ENCODE data around the gene ARHGAP26. TPM values are rescaled to one million over a fixed set of nuclear protein-coding genes. Genes with fewer than 3 reads are reported as not detected.
"Not testable (repeated sequence)": the region's sequence is repeated elsewhere in the genome, so short reads cannot be mapped to it uniquely, and the experiment has no call there.

Gene ARHGAP26
- total RNA-seq, 1 donor = 1.7 TPM

DNA sequence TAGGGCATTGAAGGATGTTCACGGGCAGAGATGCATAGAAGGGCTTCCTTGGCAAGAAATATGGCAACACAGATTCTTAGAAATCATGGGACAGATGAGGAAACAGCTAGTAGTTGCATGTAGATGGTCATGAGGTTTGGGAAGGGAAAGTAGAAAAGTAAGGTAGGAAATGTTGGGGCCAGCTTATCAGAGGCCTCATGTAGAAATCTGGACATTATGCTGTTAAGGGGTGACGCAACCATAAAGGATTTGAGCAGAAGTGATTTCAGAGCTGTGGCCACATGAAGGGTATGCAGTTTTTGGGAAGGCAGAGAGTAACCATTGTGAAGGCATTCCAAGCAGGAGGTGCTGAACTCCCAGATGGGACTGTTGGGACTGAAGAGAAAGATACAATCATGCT is 224.0 kb downstream of the ARHGAP26 start:
- DNase-seq (ENCODE audit: low read depth) = no peak
- TF ChIP-seq, protein P1, sequence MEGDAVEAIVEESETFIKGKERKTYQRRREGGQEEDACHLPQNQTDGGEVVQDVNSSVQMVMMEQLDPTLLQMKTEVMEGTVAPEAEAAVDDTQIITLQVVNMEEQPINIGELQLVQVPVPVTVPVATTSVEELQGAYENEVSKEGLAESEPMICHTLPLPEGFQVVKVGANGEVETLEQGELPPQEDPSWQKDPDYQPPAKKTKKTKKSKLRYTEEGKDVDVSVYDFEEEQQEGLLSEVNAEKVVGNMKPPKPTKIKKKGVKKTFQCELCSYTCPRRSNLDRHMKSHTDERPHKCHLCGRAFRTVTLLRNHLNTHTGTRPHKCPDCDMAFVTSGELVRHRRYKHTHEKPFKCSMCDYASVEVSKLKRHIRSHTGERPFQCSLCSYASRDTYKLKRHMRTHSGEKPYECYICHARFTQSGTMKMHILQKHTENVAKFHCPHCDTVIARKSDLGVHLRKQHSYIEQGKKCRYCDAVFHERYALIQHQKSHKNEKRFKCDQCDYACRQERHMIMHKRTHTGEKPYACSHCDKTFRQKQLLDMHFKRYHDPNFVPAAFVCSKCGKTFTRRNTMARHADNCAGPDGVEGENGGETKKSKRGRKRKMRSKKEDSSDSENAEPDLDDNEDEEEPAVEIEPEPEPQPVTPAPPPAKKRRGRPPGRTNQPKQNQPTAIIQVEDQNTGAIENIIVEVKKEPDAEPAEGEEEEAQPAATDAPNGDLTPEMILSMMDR (IDR thresholded peaks at IDR 0.05; ENCODE audit: insufficient read depth, low read depth, low read length) = no peak
- no peak overlapping the region for H3K4me3 ChIP-seq (ENCODE audit: low read depth, low read length)

DNA sequence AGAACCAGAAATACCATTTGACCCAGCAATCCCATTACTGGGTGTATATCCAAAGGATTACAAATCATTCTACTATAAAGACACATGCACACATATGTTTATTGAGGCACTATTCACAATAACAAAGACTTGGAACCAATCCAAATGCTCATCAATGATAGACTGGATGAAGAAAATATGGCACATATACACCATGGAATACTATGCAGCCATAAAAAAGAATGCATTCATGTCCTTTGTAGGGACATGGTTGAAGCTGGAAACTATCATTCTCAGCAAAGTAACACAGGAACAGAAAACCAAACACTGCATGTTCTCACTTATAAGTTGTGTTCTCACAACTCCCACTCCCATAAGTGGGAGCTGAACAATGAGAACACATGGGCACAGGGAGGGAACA is 225.4 kb downstream of the ARHGAP26 start:
- not testable (repeated sequence) for DNase-seq (ENCODE audit: low read depth); H3K4me3 ChIP-seq (ENCODE audit: low read depth, low read length)

DNA sequence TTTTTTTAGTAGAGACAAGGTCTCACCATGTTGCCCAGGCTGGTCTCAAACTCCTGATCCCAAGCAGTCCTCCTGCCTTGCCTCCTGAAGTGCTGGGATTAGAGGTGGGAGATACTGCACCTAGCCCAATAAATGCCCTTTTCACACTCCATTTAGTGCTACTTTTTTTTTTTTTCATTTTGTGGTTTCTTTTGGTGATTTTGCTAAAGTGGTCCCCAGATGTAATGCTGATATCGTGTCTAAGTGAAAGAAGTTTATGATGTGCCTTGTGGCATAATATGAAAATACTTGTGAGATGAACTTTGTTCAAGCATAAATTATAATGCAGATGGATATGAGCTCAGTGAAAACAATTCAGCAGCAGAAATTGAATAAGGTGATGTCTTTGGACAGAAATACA is 227.4 kb downstream of the ARHGAP26 start:
- no peak overlapping the region for H3K4me3 ChIP-seq (ENCODE audit: low read depth, low read length)
- TF ChIP-seq, protein P1 (IDR thresholded peaks at IDR 0.05; ENCODE audit: insufficient read depth, low read depth, low read length) = no peak
- DNase-seq (ENCODE audit: low read depth) = no peak

DNA sequence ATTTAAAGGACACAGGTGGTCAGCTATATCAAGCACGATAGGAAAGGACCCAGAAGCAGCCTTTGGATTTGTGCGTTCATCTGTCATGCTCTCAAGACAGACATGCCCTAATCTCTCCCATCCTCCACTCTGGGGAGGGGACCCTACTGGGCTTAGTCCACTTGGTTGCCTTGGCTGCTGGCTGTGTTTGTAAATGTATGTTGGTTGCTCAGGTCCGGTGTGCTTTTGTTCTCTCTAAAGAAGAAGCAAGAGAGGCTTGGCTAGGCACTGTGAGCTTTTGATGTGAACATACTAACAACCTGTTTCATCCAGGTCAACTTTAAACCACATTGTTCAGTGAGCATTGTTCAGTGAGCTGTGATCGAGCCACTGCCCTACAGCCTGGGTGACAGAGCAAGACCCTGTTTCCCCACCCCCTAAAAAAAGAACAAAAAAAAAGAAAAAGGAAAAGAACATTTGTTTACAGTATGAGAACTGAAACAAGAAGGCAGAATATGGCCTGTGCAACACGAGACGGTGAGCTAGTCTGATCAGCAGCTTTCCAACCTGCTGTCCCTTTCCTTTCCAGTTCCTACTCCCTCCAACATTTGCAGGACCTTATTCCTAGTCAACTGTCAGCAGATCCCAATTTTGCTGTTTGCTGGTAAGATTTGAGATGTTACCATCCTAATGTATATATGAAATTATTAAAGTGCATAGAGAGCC is 228.3 kb downstream of the ARHGAP26 start:
- no peak overlapping the region for H3K4me3 ChIP-seq (ENCODE audit: low read depth, low read length)
- TF ChIP-seq, protein P1 (IDR thresholded peaks at IDR 0.05; ENCODE audit: insufficient read depth, low read depth, low read length) = no peak
- no peak for DNase-seq (ENCODE audit: low read depth)

DNA sequence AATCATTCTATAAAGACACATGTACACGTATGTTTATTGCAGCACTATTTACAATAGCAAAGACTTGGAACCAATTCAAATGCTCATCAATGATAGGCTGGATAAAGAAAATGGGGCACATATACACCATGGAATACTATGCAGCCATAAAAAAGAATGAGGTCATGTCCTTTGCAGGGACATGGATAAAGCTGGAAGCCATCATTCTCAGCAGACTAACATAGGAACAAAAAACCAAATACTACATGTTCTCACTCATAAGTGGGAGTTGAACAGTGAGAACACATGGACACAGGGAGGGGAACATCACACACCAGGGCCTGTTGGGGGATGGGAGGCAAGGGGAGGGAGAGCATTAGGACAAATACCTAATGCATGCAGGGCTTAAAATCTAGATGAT is 230.4 kb downstream of the ARHGAP26 start:
- H3K4me3 ChIP-seq (ENCODE audit: low read depth, low read length); DNase-seq (ENCODE audit: low read depth): not testable (repeated sequence)

DNA sequence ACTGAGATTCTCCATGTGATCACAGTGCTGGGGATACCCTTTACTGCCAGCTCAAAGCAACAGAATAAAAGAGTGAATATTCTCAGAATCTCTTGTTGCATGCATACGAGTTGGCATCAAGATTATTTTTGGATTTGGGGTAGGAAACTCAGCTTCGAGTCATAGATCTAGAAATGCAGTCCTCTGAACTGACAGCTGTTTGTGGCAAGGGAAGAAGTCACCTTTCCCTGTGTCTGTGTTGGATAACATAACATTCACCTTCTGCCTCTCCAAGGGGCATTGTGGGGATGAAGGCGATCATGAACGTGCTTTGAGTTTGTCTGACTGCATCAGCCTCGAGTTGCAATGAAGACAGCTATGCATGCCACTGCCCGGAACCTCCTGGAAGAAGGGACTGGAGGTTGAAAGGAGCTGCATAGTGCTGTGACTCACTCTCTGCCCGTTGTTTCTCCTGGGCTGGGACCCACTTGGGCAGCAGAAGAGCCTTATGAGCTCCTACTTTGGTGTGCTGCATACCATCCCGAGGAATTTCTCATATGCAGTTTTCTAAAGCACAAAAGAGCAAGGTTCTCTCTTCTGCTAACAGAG is 231.7 kb downstream of the ARHGAP26 start:
- peak; percentile 47 for DNase-seq (ENCODE audit: low read depth)
- TF ChIP-seq, protein P1 (IDR thresholded peaks at IDR 0.05; ENCODE audit: insufficient read depth, low read depth, low read length) = no peak
- no peak overlapping the region for H3K4me3 ChIP-seq (ENCODE audit: low read depth, low read length)

DNA sequence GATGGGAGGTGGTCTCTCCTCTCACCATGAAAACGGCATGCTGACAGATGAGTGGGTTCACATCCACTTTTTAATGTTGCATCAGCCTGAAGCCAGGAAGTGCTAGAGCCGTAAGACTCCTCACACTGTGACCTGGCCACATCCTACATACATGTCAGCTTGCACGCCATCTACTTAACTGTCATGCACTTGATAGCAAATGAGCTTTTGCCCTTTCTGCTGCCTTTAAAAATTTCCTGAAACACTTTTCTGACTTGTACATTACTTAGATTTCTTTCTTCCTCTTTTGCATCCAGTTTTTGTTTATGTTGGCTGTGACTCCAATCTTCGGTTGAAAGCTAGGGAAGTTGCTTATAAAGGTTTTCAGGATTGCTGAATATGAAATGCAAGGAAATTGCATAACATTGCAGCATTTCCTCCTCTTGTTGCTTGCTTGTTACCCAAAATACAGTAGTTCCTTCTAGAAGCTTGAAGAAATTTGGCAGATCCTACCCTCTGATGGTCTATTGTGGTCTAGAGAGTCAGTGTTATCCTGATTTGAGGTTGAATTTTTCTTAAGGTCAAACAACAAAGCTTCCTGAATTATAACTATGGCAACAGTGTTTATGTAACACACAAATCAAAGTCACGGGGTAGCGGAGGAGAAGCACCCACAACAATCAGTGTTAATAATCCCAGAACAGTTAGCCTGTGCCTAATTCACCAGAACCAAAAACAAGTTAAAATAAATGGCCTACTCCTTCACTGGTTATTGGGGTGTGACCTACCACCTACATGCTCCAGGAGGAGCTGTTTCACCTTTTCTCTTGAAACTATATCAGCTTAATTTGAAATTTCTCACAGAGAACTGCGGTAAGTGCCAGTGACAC is 232.5 kb downstream of the ARHGAP26 start:
- DNase-seq (ENCODE audit: low read depth) = peak; percentile 93
- TF ChIP-seq, protein P1 (IDR thresholded peaks at IDR 0.05; ENCODE audit: insufficient read depth, low read depth, low read length) = peak; percentile 64

More for the DNA sequence above, 232.5 kb downstream of the ARHGAP26 start:
- H3K4me3 ChIP-seq (ENCODE audit: low read depth, low read length) = no peak overlapping the region
